ENCODE results near the gene C10orf53.

Gene C10orf53

DNA sequence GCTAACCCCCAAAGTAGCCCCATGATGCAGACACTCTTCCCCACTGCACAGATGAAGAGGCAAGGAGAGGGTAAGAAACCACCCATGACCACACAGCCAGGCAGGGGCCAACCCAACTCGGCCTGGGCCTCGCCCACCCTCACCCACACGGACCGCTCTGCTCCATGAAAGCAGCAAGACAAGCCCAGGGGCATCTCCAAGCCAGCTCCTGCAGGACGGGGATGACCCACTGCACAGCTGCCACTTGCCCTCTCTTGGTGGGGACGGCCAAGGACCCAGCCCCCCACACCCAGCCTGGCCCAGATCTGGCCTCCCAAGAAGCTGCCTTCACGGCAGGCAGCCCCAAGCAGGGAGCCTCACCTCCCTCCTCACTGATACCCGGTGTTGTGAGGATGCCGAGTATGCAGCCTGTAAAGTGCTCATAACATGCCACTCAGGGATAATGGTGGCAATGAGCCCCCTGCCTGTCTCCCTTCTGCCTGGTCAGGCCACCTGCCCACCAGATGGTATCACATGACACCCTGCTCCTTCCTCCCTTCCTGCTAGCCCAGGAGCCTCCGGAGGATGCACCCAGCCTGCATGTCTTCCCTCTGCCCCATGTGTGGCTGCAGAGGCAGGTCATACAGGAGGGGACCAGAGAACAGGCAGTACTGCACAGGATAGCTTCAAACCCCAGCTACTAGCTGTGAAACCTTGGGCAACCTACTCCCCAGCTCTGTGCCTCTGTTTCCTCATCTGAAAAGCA is 59.3 kb downstream of the C10orf53 start:
- DNase-seq = no peak

DNA sequence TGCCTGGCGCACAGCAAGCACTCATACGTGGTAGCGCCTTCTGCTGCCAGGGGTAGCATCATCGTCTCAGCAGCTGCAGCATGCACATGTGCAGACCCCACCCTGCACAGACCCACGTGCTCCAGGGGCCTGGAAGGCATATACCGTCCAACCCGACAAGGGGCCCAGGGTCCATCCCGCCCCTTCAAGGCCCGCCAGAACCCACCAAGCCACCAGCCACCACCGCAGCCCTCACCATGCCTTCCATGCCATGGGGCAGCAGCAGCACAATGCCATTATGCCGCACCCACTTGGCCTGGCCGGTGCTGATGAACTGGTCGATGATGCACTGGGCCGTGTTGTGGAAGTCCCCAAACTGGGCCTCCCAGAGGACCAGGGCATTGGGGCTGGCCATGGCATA is 60.0 kb downstream of the C10orf53 start:
- no peak for DNase-seq

DNA sequence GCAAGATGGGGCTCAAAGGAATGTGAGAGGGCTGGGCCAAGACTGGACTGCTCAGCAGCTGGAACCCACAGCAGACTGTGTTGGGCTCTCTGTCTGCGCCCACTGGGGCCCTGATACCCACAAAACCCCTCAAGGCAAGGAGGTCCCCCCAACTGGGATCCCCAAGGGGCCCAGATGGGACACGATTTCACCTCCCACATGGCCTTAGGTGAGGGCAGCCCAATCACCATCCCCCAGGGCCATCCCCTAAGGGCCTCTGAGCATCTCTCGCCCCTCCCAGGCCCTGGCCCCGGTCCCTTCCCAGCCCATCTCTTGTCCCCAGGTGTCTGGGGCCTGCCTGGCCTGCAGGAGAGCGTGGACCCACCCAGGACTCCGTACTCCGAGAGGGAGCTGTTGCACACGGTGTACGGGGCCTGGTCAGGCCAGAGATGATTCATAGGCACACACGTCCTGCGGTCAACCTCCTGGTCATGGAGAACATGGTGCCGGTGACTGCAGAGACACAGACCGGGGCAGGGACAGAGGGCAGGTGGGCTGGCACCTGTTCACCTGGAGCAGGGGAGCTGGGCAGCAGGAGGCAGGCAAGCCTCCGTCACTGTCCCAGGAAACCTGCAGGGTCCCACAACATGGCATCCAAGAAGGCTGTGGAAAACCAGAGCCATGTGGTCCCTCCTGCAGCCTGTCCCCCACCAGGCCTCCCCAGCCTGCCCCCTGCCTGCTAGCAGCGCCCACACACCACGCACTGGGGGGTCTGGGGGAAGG is 61.1 kb downstream of the C10orf53 start:
- no peak for DNase-seq

DNA sequence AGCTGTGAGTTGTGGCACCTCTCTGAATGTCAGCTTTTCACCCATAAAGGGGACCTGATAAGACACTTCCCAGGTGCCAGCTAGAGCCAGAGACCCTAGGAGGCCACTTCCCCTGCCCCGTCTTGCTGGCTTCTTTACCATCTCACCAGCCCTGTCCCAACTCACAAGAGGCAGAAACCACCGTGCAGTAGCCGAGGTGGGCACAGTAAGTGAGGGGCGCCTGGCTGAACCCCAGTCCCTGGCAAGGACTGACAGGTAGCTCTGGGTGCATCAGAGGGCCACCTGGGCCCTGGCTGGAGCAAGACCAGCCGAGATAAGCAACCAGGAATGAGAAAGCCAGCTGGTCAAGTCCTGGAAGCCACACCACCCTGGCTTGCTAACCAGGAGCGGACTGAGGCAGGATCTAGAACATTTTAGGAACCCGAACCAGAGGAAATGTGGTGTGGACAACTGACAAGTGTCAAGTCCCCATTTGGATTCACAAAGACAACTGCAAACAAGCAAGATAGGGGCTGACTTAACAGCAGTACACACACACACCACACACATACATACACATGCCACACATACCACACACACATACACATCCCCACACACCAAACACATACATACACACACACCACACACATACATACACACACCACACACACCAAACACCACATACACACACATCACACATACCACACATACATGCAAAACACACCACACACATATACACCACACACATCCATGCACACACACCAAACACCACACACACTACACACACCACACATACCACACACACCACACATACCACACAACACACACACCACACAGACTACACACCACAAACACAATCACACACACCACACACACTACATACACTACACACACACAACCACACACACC is 61.9 kb downstream of the C10orf53 start:
- no peak for DNase-seq

DNA sequence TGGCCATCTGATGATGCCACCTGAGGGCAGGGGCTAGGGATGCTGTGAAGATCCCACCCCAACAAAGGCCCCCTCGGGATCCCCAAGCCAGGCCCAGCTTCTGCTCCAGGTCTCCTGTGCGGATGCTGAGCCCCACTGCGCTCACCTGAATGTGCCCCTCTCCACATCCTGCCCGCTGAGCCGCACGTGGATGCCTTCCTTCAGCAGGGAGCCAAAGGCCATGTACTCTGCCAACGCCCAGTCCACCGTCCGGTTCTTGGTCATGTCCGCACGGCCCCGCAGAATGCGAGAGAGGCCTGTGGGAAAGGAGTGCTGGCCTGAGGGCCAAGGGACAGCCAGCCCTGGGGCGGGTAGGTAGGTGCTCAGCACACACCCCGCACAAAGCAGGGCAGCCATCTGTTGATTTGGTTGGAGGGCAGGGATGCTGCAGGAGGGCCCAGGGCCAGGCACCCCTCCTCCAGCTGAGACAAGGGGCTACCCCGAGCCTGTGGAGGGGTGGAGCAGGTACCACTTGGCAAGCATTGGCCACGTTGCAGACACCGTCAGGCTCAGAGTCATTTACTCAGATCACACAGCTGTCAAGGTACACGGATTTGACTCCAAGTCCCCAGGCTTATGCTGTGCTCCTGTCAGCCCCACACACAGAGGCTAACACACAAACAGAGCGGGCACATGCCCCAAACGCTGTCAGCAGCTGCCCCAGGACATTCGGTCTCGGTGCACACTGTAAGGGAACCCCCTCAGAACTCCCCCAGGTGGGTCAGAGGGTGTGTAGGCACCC is 63.4 kb downstream of the C10orf53 start:
- DNase-seq = no peak

DNA sequence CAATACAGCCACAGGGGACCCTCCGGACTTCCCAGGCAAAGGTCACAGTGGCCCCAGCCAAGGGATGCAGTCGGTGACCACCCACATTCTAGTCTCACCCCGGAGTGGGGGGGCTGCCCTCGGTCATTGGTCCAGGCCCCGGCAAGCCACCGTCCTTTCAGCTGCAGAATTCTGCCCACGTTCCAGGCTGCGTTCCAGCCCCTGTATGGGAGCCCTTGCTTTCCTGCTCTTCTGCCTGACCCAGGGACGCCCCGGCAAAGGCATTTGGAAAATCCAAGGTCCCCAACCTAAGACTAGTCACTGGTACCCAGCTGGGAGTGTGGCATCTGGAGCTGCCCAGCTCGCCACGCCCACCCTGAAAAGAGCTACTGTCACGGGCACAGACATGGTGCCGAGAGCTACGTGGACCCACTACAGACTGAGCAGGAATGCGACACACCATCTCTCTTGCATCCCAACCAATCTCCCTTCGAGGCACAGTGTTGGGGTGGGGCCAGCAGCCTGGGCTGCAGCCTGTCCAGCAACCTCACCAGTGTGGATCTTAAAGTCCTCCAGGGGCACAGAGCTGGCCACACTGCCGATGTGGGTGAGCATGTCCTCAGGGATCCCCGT is 64.1 kb downstream of the C10orf53 start:
- DNase-seq = no peak

DNA sequence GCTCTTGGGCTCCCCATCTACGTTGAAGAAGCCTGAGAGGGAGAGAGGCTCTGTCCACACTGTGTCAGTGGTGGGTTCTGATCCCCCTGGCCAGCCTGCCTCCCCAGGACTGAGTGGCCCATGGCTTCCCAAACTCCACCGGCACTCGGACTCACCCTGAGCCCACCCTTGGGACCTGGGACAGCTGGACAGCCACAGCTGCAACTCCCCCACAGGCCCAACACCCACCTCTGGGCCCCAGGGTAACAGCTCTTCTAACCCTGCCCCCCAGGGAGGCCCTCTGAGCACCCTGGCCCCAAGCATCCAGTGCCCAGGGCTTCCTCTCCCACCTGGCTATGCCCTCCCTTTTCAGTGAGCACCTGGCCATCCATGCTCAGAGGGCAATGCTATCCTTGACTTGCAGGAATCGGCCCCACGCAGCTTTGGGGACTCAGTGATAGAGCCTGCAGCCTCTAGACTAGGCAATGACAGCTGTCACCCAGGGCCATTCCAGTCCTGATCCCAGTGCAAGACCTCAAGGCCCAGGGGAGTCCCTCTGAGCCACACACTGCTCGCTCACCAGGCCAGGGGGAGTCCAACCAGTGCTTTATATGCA is 64.7 kb downstream of the C10orf53 start:
- DNase-seq = no peak

DNA sequence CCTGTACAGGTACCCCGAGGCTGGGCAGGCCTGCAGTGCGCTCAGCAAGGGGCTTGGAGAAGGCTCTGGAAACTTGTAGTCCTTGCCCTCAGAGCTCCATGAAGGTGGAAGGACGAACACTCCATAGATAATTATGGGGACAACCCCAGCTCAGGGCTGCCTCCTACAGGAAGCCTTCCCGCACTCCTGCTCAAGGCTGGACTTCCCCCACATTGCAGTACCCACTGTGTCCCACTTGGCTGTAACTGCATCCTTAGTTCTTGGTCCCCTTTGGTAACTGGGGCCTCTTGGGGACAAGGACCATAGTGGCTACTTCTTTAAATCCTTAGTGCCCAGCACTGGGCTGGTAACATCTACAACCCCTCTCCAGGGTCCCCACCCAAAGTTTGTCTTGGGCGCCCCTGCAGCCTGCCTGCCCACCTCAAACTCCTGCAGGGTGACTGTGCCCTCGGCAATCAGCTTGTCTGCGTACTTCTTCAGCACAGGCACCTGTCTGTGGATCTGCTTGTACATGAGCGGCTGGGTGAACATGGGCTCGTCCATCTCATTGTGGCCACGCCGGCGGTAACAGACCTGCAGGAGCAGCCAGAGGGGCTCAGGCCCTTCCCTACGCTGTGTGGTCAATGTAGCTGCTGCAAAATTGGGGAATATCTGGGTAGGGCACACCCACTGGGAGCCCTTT is 65.6 kb downstream of the C10orf53 start:
- no peak for DNase-seq

DNA sequence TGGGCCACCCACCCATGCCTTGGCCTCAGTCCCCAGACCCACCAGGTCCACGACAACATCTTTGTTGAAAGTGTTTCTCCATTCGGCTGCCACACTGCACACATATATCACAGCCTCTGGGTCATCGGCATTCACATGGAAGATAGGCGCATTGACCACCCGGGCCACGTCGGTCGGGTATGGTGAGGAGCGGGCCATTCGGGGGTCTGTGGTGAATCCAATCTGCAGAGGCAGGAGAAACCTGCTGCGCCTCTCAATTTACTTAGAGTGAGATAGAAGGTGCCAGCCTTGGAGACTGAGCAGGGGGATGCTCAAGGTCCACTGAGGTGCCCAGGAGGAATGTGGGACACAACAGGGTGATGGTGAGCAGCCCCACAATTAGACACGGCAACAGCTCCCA is 66.3 kb downstream of the C10orf53 start:
- DNase-seq = no peak

DNA sequence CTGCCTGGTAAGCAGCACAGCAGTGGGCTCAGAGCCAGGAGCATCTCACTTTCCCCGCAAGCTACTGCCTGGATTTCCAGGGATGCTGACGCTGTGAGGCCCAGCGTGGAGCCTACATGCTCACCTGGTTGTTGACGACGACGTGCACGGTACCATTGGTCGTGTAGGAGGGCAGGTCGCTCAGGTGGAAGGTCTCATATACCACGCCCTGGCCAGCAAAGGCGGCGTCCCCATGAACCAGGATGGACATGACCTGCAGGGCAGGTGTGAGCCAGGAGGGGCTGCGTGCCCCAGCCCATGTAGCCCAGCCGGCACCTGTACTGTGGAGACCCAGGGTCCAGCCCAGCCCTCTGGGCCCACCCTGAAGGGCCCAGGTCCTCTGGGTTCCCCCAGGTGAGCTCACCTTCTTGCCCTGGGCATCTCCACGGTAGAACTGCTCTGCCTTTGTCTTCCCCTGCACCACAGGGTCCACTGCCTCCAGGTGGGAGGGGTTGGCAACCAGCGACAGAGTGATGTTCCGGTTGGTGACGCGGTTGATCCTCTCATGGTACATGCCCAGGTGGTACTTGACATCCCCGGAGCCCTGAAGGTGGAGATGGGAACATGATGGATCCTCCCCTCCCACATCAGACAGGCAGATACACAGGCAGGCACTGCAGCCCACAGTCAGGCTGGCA is 67.3 kb downstream of the C10orf53 start:
- no peak for DNase-seq

Measured in activated naive CD4-positive, alpha-beta T cell (primary cell).